ENCODE data around the gene ZNF41. TPM values are rescaled to one million over a fixed set of nuclear protein-coding genes. Genes with fewer than 3 reads are reported as not detected.
"Not testable (repeated sequence)": the region's sequence is repeated elsewhere in the genome, so short reads cannot be mapped to it uniquely, and the experiment has no call there.

The ZNF41 gene
- total RNA-seq, 4 donors from 2014 or later: 11.0 to 18.1 (median 14.5) TPM

DNA sequence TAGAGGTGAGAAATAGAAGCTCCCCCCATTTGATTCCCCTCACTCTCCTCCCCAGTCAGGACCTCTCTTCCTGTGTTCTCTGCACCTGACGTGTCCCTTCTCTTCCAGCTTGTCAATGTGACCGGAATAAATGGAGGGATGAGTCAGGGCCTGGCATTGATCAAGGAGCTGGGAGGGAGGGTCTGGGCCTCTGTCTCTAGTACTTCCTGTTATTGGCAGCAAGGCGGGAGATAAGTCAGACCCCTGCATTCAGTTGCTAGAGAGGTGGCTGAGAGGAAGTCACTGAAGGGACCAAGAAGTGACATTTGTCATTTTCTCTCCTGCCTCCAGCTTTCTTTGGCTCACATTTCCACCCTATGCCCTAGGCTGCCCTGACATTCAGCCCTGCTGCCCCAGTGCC, 35.1 kb upstream of the ZNF41 start:
- no peak for DNase-seq
- intact Hi-C loops (cut with DNase I): no loop called here
- H3K36me3 ChIP-seq: no peaks in the 10 kb centered on the region
- WGBS, 2 donors: 86 to 100% methylated on average over 1 to 3 of the region's 3 CpGs
- H3K4me1 ChIP-seq: no peaks in the 10 kb centered on the region
- no peaks in the 10 kb centered on the region for H3K9me3 ChIP-seq
- no peak overlapping the region for H3K27ac ChIP-seq
- no peak for TF ChIP-seq POLR2A (IDR thresholded peaks at IDR 0.05)
- TF ChIP-seq, protein P1, sequence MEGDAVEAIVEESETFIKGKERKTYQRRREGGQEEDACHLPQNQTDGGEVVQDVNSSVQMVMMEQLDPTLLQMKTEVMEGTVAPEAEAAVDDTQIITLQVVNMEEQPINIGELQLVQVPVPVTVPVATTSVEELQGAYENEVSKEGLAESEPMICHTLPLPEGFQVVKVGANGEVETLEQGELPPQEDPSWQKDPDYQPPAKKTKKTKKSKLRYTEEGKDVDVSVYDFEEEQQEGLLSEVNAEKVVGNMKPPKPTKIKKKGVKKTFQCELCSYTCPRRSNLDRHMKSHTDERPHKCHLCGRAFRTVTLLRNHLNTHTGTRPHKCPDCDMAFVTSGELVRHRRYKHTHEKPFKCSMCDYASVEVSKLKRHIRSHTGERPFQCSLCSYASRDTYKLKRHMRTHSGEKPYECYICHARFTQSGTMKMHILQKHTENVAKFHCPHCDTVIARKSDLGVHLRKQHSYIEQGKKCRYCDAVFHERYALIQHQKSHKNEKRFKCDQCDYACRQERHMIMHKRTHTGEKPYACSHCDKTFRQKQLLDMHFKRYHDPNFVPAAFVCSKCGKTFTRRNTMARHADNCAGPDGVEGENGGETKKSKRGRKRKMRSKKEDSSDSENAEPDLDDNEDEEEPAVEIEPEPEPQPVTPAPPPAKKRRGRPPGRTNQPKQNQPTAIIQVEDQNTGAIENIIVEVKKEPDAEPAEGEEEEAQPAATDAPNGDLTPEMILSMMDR (IDR thresholded peaks at IDR 0.05): no peak
- H3K27me3 ChIP-seq: no peaks in the 10 kb centered on the region
- no peak overlapping the region for H3K4me3 ChIP-seq (replicated peaks in 1 of 3)

DNA sequence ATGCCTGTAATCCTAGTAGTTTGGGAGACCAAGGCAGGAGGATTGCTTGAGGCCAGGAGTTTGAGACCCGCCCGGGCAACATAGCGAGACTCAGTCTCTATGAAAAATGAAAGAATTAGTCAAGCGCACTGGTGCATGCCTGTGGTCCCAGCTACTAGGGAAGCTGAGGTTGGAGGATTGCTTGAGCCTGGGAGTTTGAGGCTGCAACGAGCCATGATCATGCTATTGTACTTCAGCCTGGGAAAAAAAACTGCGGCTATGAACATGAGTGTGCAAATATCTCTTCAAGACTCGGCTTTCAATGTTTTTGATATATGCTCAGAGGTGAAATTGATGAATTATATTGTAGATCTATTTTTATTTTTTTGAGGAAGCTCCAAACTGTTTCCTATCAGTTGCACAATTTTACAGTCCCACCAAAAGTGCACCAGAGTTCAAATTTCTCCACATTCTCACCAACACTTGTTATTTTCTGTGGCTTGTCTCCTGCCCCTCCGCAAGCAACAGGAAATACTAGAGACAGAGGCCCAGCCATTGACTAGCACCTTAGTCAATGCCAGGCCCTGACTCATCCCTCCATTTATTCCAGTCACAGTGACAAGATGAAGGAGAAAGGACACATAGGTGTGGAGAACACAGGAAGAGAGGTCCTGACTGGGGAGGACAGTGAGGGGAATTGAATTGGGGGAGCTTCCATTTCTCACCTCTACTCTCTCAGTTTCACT, 33.1 kb upstream of the ZNF41 start:
- intact Hi-C loops (cut with DNase I): no loop called here
- DNase-seq: no peak
- H3K36me3 ChIP-seq: no peaks in the 10 kb centered on the region
- H3K9me3 ChIP-seq: no peaks in the 10 kb centered on the region
- H3K27me3 ChIP-seq: no peaks in the 10 kb centered on the region
- WGBS, 2 donors: 92 to 97% methylated on average over 7 to 8 of the region's 8 CpGs
- H3K27ac ChIP-seq: no peak overlapping the region
- no peaks in the 10 kb centered on the region for H3K4me1 ChIP-seq
- H3K4me3 ChIP-seq (replicated peaks in 1 of 3): no peak overlapping the region
- TF ChIP-seq, protein P1 (IDR thresholded peaks at IDR 0.05): no peak
- no peak for TF ChIP-seq POLR2A (IDR thresholded peaks at IDR 0.05)

DNA sequence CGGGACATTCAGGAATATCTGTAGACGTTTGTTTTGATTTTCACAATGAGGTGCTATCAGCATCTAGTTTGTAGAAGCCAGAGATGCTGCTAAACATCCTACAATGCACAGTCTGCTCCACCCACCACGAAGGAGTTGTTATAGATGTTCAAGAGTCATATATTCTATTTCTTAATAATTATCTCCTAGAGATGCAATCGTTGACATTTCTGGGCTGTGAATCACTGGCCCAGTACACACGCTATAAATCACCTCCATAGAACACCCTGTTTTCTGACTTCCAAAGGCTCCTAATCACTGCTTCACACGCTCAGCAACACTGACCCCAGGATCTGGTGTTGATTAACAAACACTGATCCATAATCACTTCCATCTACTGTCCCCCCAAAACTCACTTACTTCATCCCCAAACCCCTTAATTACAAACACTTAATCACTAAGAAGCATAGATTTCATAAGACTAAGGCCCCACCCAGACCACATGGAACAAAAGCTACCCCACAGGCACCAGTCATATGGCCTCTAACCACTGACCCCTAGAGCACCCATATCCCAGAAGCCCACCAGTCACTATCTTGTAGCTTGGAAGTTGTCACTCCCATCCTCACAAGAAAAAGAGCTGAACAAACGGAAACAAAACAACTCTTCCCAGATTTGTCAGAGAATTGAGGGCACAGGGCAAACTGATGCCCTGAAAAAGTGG, 31.7 kb upstream of the ZNF41 start:
- H3K4me1 ChIP-seq: no peaks in the 10 kb centered on the region
- no peaks in the 10 kb centered on the region for H3K27me3 ChIP-seq
- WGBS, 2 donors: 85 to 92% methylated on average over 7 of the region's 7 CpGs
- intact Hi-C loops (cut with DNase I): no loop called here
- TF ChIP-seq, protein P1 (IDR thresholded peaks at IDR 0.05): no peak
- TF ChIP-seq POLR2A (IDR thresholded peaks at IDR 0.05): no peak
- H3K27ac ChIP-seq: no peak overlapping the region
- no peak overlapping the region for H3K4me3 ChIP-seq (replicated peaks in 1 of 3)
- H3K36me3 ChIP-seq: no peaks in the 10 kb centered on the region
- no peaks in the 10 kb centered on the region for H3K9me3 ChIP-seq
- DNase-seq: no peak

DNA sequence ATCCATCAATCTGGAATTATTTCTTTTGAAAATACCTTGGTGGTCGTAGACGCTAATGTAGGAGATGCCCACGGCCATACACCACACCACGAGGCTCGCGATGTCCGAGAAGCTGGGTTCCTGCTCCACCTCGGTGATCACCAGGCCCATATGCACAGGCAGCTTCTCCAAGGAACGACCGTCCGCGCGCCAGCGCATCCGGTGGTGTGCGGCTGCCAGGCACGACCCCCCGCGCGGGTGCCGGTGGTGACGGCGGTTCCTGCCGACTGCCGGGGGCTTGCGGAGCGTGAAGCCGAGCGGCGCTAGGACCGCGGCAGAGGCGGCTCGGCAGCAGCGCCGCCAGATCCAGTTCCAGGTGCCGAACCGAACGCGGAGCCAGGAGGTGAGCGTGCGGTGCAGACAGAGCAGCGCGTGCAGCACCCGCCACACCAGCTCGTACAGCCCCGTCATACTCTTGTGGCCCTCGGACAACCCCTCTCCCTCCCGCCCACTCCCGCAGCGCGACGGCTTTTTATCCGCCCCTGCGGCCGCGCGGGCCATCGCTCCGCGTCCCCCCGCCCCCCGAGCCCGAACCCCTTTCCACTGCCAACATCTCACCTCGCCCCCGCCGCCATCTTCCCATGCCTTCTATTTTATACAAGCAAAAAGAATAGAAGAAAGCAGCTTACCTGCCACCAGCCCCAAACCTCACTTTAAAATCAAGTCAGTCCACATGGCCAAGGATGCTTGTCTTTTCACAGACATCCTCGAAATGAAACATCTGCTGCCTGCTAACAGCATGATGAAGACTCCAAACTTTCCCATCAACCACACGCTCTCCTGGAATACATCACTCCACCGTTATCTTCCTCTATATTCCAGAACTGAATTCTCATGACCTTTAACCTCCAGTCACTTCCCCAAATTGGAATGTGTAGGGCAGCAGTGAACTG, 30.3 kb upstream of the ZNF41 start:
- intact Hi-C loops (cut with DNase I): not testable (repeated sequence)
- 6 to 8% methylated on average over 12 to 20 of the region's 70 CpGs for WGBS, 2 donors

DNA sequence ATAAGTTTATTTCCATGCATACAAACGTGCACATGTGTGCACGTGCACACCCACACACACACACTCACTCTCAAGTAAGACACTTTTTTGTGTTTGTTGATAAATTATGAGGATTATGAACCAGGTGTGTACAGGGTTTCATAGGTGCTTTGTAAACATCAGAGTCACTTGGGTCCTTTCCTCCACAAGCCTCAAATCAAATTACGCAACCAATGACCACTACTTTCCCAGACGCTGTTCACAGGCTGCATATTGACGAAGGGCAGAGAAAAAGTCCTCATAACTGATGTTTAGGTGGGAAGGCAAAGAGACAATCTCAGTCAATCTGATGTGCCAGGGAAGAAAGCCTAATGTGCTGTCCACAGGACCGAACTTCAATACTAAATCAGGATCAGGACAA, 29.4 kb upstream of the ZNF41 start:
- DNase-seq; H3K4me1 ChIP-seq; intact Hi-C loops (cut with DNase I); H3K27ac ChIP-seq; H3K4me3 ChIP-seq (replicated peaks in 1 of 3); H3K36me3 ChIP-seq; H3K9me3 ChIP-seq; H3K27me3 ChIP-seq: not testable (repeated sequence)
- WGBS, 2 donors: 82 to 92% methylated on average over 4 of the region's 6 CpGs

More for the DNA sequence above, 30.3 kb upstream of the ZNF41 start:
- H3K27ac ChIP-seq; H3K4me1 ChIP-seq; DNase-seq; H3K4me3 ChIP-seq (replicated peaks in 1 of 3); H3K36me3 ChIP-seq; H3K9me3 ChIP-seq; H3K27me3 ChIP-seq: not testable (repeated sequence)

Data from thyroid gland (tissue), 4 donors.